Hematopoietic multipotent progenitor cell treated with erythropoietin and hydrocortisone succinate and interleukin-3 and kit ligand, for 17 days (in vitro differentiated cells): Measurements from ENCODE around the gene LRMDA.

Source experiments
- DNase-seq: peaks from one replicate; pipeline ENCODE4 v3.0.0-alpha.2; 2015; ENCODE audit warnings: low spot score

Gene LRMDA

DNA sequence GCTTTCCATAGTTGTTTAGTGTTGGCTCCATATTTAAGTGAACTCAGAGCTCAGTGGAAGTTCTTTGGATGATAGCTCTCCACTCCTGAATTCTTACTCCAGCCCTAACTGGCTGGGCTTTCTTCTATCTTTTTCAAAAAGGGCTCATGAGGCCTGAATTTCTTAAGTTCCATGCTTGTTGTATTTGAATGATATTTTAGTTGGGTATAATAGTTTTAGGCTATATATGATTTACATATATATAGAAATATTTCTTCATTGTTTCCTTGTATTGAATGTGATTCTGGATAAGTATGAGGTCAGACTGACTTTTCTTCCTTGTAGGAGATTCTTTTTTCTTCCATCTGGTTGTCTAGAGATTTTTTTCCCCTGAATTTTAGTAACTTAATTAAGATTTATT is 843.5 kb downstream of the LRMDA start:
- DNase-seq, result no peak

DNA sequence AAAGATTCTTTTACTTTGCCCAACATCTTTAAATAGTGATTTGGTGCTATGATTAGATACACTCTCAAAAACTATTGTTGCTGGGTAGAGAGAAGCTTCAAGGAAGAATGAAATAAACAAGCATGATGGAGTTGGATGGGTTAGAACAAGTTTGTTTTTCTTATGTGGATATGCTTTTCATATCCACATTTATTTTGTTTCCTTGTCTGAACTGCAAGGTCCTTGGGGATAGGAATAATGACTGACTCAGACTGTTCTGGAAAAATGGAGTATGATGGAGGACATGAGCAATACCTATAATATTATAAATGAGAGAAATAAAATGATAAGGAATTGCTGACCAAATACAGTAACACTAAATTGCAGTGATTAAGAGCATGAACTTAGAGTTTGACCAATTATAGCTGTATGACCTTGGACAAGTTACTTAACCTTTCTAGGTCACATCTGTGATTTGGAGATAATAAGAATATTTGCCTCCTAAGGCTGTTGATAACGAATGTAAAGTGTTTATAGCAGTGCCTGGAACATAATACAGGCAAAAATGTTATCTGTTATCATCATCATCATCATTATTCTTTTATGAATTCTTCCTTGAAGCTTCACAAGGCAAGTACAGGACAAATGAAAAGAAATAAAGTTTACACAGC is 847.5 kb downstream of the LRMDA start:
- no peak for DNase-seq

DNA sequence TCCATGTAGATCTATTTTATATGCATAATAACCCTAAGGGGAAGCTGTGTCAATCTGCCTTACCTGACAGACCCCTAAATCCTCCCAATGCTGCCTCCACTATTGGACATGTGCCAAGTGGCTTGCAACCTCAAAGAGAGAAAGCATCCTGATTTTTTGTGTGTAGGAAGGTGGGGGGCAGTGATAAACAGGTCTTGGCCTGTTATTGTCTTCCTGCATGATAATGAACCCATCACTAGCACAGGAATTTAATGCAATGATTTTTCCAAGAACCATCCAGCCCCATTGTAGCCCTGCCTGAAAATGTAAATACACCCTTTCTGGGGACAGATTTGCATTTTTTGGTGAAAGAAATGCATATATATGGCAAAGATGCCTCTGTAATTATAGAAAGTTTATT is 850.2 kb downstream of the LRMDA start:
- DNase-seq, result no peak

DNA sequence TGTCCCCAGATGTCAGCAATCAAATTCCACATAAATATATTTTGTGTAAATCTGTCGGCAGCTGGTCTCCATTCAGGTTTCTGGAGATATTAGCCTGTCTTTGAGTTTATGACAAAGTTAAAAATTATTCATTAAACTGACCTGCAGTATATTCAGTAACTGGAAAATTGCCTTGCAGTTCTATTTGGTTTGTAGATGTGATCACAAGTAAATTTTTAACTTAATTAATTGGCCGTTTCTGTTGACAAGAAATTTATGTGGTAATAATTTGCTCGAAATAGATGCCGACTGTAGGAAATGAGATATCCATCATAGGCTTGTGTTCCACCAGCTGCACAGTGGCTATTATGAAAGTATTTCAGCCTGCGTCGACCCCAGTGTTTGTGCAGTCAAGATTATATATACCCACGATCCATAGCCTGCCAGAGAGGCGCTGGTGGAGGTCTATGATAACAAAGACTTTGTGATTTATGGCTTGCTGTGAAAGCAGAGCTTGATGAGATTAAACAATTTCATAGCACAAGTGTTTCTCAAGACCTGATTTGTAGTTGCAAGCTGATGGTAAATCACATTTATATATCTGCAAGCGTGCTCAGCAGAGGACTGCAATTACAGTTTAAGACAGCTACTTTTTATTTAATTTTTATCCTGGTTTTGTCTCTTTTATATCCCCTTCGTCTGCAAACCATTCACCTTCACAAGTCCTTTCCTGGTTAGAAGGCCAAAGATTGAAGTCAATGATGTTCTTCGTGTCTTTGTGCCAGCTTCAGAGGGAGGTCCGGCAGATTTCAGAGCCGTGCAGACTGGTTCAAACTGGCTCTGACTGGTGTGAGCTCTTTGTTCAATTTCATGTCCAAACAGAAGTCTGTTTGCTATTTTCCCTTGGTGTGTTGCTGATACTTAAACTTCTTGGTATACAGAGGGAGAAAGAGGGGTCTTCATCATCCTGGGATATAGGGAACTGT is 850.9 kb downstream of the LRMDA start:
- DNase-seq, result no peak

DNA sequence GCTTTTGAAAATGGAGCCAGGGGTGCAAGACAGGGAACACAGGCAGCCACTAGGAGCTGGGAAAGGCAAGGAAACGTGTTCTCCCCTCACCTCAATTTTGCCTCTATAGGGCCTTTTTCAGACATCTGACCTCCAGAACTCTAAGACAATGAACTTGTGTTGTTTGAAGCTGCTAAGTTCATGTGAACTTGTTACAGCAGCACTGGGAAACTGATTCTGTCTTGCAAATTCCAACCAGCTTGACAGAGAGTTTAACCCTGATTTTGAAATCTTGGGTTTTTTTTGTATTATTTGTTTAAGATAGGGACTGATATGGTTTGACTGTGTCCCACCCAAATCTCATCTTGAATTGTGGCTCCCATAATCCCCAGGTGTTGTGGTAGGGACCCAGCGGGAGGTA is 852.9 kb downstream of the LRMDA start:
- no peak for DNase-seq

DNA sequence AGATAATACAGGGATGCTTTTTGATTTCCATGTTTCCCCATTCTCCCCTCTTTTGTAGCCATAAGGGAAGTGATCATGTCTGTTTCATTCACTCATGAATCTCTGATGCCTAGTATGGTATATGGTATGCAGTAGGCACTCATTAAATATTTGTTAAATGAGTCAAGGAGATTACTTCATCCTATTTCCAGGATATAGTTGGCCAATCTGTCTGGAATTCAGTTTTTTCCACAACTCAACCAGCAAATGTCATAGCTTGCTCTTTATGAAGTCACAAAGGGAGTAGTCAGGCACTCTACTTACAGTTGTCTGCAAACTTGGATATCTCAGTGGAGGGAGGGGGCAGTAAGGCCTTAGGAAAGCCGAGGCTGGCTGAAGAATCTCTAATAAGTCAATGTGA is 853.6 kb downstream of the LRMDA start:
- DNase-seq, result no peak

DNA sequence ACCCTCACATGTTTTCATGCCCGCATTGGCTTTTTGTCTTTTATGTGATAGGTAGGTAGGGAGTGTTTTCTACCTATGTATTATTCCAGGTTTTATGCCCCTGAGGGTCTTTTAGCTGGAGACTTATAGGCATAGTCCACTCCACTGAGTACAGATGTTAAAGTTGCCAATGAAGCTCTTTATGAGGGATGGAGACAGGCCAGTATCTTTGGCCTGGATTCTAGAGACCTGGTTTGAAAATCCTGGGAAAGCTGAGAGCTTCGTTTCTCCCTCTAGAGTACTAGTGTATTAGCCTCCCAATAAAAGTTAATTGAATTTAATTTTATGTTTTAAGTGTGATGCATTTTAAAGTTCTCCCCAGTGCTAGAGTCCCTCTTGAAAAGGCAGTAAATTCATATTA is 854.1 kb downstream of the LRMDA start:
- DNase-seq, result no peak

DNA sequence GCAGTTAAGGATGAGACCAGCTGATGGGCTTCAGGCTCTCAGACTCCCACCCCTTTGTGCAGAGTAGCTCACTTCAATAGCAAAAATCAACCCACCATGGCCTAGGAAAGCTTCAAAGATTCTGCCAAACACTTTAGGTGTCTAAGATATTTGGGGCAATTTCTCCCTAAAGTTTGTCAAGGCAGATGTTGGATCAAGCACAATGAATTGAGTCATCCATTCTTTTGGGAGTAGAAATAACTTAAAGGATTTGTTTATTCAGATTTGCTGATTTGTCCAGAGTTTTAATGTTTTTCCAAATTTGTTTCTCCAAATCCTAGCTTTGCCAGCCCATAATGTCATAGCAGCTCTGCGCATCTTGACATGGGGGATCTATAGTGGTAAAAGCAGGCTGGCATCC is 855.1 kb downstream of the LRMDA start:
- DNase-seq, result no peak

DNA sequence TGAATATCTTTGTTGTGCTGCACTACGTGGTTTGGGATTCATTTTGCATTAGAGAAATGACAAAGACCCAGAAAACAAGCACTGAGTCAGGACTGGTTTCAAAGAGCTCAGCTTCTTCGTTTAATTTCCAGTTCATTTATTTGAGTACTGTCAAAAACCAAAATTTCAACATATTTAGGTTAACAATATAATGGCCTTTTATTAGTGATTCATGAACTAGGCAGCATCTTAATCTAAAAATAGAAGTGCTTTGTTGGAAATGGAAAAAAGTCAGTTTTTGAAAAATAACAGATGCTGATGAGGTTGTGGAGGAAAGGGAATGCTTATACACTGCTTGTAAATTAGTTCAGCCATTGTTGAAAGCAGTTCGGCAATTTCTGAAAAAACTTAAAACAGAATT is 856.4 kb downstream of the LRMDA start:
- no peak for DNase-seq

DNA sequence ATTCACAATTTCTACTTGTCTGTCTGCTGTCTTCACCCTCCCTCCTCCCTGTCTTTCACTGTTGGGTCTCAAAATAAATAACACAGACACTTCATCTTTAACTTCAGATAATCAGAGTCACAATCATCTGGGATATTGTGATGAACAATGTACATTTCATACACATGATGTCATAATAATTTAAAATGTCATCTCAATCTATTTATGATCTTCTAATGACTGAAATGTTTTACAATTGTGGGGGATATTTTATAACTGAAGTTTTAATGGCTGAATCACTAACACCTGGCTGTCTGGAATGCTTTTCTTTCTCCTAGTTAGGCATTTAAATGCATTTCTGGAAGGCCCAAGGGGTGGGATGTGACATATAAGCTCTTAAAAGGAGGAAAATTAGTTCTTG is 859.8 kb downstream of the LRMDA start:
- DNase-seq, result no peak

DNA sequence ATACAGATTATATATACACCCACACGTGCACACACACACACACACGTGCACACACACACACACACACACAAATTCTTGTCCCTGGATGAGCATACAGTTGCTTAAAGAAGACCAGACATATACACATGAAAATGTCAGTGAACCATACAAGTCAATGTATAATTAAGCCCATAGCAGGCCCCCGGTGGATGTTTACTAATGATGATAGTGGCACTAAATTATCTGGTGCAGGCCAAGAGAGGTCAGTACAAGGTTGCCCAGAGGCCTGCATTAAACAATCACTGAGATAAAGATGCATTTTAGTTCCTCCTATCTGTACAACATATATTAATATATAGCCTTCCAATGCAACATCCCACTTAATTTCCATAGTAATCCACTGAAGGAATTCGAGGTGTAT is 860.5 kb downstream of the LRMDA start:
- no peak for DNase-seq

DNA sequence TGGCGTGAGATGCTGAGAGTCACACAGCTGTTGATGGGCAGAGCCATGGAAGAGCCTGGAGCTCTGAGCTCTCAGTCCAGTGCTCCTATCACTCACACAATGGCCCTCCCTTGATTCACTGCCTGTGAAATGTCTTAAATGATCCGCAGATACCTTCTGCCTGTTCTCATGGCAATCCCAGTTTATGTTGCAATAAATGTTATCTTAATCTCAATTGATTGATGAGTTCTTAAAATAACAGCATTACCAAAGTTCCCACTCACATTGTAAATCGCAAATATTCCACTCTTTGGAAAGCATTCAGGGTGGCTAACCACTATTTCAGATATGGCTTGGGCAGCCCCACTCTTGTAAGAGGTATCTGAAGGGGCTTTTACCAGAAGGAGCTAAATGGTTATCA is 865.5 kb downstream of the LRMDA start:
- DNase-seq, result no peak

DNA sequence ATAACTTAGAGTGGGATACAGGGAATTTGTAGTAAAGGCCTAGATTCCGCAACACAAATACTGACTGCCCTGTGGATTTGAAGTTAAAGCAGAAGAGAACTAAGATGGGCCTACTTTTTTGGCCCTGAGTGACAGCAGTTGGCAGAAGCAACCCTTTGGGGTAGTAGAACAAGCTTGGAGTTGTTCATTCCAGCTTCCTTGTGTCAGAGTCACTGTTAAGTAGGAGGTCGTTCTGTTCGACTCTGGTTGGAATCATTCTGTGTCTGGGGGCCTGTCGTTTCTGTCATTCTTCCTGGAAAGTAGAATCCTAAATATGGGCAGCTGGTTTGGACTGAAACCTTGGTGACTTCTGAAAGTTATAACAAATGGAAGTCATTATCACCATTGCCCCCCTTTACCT is 865.9 kb downstream of the LRMDA start:
- no peak for DNase-seq

DNA sequence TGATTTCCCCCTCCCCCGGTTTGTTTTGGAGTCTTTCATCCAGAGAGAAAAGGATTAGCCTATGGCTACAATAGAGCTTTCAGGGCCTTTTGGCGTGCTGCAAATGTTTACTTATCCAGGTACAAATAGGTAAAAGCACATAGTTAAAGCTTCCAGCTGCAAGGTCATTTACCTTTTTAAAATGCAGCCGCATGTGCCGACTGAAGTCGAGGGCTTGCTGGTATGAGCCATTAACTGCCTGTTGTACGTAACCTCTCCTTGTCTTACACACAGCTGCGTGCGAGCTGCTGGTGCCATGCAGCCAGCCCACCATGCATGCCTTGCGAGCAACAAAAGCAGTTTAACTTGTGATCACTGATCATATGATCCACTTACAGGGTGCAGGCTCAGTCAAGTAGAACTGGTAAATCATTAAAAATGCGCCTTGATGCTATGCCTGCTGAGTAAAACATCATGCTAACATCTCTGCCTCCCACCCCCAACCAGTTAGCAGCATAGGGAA is 866.4 kb downstream of the LRMDA start:
- no peak for DNase-seq

DNA sequence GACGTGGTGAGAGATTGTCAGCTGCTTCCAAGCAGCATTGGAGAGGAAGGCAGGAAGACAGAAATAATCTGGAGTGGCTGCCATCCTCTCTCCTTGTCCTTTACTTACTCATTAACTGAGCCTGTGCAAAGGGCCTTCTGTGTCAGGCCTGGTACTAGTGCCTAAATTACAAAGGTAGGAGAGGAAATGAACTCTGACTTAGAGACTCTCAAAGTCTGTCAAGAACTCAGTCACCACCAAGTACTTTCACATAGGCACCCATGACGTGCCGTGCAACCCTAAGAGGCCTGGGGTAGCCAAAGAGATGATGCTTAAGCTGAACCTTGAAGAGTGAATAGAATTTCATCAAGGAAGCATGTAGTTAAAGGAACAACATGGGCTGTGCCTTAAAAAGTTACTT is 866.9 kb downstream of the LRMDA start:
- no peak for DNase-seq

DNA sequence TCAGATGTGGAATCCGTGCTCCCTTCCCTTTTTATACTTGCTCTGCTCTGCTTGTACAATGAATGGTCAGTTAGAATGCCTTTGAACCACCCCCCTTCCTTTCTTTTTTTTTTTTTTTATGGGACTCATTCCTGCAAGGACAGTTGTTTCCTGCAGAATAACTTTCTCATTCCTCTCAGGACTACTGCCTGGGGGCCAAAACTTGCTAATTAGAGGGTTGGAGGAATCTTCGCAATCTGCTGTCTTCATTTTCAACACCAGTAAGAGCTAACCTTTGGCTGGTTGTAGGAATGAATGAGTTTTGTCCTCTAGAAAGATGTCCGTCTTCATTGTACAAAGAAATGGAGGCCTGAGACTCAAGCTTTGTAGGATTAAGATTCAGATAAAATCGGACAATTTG is 868.1 kb downstream of the LRMDA start:
- DNase-seq, result no peak

DNA sequence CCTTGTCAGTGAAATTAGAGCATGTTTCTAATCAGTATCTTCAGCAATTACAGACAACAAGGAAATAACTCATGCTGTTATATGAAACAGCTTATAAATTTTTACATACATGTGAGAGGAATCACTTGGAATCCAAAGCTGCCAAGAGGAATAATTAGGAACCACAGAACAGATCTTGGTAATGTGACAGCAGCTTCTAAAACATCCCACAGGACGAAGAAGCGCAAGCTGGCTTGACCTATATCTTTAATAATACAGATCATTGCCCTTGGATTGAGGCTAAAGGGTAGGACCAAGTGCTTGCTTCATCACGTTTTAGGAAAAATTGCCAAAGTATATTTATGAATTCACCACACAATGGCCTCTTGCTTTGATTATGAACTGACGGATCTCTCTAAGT is 869.8 kb downstream of the LRMDA start:
- DNase-seq, result no peak

DNA sequence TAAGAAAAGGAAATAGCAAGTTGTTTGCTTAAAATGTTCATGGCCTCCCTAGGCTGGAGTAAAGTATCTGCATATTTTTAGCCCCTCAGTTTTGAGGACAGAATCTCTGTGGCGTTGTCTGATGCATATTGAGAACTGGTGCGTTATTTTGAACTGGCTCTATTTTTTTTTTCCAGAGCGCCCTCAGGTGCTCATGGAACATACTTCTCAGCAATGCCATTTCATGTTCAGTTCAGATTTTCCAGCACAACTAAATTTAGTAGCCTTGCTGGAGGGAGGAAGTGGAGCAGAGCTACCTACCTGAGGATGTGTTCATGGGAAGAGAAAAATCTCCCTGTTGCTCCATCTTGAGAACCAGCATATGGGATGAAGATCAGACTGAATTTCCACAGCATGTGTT is 870.5 kb downstream of the LRMDA start:
- DNase-seq, result no peak

DNA sequence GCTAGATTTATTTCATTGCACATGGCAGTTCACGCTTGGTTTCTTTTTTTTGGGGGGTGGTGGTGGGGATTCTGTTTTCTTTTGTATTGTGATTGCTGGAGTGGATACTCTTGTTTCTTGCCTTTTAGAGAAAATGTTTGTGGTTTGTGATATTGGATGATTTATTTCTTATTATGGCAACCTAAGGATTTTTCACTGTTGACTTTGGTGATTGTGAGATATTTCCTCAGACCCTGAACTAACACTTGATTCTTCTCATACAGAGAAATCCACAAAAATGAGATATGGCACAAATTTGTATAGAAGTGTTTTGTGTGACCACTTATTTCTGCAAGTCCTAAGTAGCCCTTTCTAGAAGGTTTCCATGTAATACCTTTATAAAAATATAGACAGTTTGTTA is 871.1 kb downstream of the LRMDA start:
- no peak for DNase-seq

DNA sequence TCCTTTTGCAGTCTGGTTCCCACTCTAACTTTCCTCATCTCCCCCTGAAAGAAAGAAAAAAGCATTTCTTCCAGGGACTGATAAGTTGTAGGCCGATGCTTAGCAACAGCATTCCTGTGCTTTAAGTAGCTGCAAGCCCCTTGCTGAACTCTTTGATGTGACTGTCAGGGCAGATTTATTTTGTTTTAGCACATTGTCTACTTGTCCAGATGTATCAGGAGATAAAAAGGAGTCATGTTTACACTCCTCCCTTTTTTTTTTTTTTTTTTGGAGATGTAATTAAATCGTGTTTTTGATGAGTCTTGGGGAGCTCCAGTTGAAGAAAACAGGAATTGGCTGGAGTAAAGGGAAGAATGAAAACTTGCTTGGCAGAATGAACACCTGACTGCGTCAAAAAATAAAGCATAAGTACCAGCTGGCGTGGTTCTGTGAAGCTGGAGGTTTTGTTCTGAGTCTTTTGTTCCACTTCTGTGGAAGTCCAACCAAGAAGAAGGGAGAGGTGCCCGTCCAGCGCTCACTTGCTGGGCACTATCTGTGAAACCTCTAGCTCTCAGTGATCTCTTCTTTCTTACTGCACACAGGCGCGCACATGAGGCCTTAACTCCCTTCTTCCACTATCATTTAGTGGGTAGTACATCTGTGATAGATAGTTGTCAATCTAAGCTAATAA is 871.7 kb downstream of the LRMDA start:
- DNase-seq, result no peak

DNA sequence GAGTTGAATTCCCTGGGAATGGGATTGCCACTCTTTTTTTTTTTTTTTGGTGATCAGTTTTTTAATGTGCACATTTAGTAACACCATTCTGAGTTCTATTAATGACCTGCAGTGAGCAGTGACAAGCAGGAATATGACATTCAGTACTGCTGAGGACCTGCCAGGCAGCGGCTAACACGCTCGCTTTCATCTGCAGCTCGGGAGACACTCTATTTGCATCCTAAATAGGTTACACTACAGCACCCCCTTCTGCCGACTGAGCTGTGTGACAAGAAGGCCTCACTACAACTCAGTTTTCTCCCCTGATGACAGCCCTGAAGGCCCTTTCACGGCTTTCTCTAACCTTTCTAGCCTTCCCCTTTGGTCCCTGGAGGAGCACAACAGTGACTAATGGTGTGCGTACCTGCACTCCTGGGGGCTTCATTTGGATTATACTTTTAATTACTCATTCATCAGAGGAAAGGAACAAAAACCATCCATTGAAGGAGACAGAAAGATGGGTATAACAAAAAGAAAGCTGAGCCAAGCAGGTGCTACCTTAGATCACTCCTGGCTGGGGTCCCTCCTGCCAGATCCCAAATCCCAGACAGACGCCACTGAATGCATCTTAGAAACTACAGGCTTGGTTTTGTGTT is 872.4 kb downstream of the LRMDA start:
- DNase-seq, result no peak

DNA sequence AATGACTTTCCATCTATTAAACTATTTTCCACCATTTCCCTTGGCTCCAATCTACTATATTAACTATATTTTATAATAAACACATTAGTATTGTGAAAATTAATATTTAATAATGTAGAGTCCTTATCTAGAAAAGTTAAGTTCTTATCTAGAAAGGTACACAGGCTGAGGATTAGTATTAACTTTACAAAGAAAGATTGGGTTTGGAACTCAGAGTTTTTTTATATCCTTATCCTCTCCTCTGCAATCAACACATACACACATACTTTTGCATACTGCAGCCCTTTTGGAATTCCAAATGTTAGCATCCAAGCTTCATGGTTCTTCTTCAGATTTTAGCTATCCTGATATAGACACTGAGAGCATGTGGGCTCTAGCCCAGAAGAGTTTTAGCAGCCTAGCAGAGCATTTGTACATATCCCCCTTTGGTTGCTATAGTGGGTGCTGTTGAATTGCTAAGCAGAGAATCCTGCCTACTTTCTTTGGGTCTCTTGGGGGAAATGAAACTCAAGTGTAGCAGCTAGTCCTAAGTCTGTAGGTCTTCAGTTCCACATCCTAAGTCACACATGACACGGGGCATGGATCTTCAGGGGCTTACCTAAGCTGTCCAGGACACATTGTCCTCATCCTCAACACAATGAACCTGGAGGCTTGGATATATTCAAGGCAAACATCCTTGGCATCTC is 874.6 kb downstream of the LRMDA start:
- no peak for DNase-seq
